AG04449 (cell line): ENCODE measurements around the gene RCAN2.

Experiments
- CTCF ChIA-PET: fragments of 350-600 bp; formaldehyde crosslinking; extraction: SDS; loops from one replicate; lab custom pipeline; 2021; ENCODE audit warnings: antibody characterized with exemption; lab: Yijun Ruan, JAX
- POLR2A ChIA-PET: fragments of 400-600, 350-600 bp; formaldehyde crosslinking; extraction: SDS; loops from one replicate; lab custom pipeline; 2020; ENCODE audit warnings: antibody characterized with exemption, inconsistent platforms; lab: Yijun Ruan, JAX
- DNase-seq: peaks from one replicate; pipeline ENCODE4 v3.0.0-alpha.2; 2010; ENCODE audit warnings: low read depth, low spot score
- H3K4me3 ChIP-seq: 2 replicates; pipeline ENCODE4 v1.5.1; 2011; ENCODE audit warnings: low read depth, mild to moderate bottlenecking, control low read depth, low read length
- CTCF ChIP-seq: IDR thresholded peaks from one replicate; pipeline ENCODE4 v1.5.1; 2011; ENCODE audit warnings: mild to moderate bottlenecking, moderate library complexity, low read length, control low read depth, inconsistent platforms; ENCODE audit not compliant: insufficient read depth; ENCODE audit errors: missing control alignments

RCAN2 gene

DNA sequence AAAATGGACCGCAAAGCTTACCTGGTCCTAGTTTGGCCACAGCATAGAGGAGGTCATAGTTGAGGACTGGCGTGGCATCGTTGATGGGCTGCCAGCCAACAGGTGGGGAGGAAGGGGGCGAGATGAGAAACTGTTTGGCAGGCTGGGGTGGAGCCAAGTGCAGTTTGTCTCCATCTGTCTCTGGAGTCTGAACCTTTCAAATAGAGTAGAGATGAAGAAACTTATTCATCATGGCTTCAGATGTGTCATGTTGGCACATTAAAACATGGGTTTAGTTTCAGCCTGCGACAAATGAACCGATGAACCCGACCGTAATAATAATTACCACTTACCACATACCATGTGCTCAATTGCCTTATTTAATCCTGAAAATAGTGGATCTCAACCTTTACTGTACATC, 244.5 kb downstream of the RCAN2 start:
- TF ChIP-seq CTCF: no peak
- ChIA-PET POLR2A (no interaction called here), CTCF (no interaction called here)
- DNase-seq: no peak
- H3K4me3 ChIP-seq: no peak overlapping the region

DNA sequence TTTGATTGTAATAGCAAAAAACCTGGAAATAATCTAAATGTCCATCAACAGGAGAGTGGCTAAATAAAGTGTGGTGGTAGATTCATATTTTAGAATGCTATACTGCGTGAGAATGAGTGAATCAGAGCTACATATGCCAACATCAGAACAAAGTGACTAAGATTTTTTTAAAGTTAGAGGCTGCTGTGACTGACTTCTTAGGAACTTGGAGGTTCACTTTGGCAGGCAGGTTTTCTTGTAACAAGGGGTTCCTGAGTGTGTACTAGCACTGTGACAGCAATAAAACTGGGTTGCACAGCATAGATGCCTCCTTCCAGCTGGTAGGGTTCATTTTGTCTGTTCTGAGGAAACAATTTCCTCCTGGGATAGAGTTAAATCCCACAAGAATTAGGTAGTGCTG, 245.2 kb downstream of the RCAN2 start:
- no peak for TF ChIP-seq CTCF
- no peak overlapping the region for H3K4me3 ChIP-seq
- no peak for DNase-seq
- ChIA-PET CTCF (no interaction called here), POLR2A (no interaction called here)

DNA sequence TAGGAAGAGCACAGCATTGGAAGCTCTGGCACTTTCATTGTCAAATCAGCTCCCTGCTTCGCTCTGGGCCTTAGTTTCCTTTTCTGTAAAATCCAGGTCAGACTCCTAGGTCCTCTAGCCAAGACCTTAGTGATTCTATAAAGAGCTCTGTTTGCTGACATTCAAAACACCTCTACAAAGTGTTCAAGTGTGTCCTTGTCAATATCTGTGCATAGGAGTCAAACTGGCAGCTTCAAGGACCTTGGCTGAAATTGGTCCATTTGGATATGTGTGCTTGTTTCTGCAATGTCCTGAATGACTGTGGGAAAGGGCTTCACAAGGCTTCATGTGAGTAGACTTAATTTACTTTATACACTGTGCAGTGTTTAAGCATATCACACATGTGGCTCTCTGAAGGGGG, 246.6 kb downstream of the RCAN2 start:
- TF ChIP-seq CTCF: no peak
- CTCF ChIA-PET: interaction anchor here (1.1 kb wide), 1 partner anchor 155 kb away, joined by 3 read pairs; no protein-coding TSS in a partner anchor
- H3K4me3 ChIP-seq: no peak overlapping the region
- DNase-seq: no peak
- POLR2A ChIA-PET: interaction anchor here (0.6 kb wide), 1 partner anchor 828 kb away, joined by 3 read pairs; no protein-coding TSS in a partner anchor

GRCh38 chr6:46243754-46244153, 247.5 kb downstream of the RCAN2 start:
- ChIA-PET CTCF (no interaction called here), POLR2A (no interaction called here)
- DNase-seq: no peak
- no peak overlapping the region for H3K4me3 ChIP-seq
- no peak for TF ChIP-seq CTCF

DNA sequence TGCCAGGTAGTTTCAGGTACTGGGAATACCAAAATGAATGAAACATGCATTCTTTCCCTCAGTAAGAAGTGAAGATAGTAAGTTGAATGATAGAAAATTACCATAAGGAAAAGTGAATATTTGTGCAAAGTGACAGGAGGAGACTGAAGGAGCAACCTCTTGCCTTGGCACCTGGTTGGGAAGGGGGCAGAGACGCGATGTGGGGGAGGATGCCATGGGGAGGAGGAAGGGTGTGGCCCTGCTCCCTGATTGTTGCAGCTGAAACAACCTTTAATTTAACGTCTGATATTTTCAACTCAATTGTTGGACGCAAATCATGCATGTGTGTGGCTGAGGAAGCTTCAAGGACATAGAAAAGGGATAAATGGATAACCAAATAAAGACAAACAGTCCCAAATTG, 248.3 kb downstream of the RCAN2 start:
- H3K4me3 ChIP-seq: no peak overlapping the region
- TF ChIP-seq CTCF: no peak
- CTCF ChIA-PET: no interaction called here
- POLR2A ChIA-PET: no interaction called here
- DNase-seq: no peak

DNA sequence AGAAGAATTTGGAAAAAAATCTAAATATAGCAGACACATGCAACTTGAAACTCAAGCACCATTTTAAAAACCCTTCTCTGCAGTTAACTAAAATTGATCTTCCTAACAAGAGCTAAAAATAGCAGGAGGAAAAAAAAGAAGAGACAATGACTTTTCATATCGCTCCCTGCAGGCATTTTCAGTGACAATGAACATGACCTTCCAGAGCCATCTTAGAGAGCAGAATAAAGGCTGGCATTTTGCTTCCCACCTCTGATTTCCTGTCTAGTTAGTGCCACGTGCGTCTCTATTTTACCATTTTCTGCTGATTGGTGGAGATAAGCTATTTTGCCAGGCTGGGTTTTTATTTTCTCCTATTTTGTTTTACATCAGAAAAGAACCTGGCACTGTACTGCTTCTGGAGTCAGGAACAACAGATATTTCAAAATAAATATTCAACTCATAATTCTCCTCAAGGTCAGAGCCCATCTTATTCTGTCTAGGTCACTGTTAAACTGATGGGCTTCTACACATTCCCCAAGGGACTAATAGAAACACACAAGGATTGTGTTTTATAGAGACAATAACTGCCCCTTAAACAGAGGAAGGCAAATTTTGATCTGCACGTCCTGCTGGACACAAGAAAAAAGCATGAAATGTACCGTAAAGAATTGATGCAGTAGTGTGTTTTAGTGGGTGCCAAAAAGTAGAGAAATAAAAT, 250.2 kb downstream of the RCAN2 start:
- no peak for DNase-seq
- H3K4me3 ChIP-seq: no peak overlapping the region
- CTCF ChIA-PET: no interaction called here
- TF ChIP-seq CTCF: no peak
- POLR2A ChIA-PET: no interaction called here
